CD4-positive, alpha-beta T cell treated with Interleukin-4 for 4 hours (primary cell): ENCODE data around the gene KHDC1.
A peak's percentile ranks its signal among the peaks of the same experiment; 100 is the strongest.
"Not testable (repeated sequence)": the region's sequence is repeated elsewhere in the genome, so short reads cannot be mapped to it uniquely, and the experiment has no call there.

Experiments used
- DNase-seq: peaks from one replicate; pipeline ENCODE4 v3.0.0-alpha.2; 2020

The KHDC1 gene

GRCh38 chr6:73262671-73263569 is at the start of gene KHDC1:
TSS of gene KHDC1 (minus strand) at chr6:73263196. CDS start at chr6:73242517, 20,679 bp downstream.
- peak; percentile 52 for DNase-seq

GRCh38 chr6:73310503-73310845 is 47.5 kb upstream of the KHDC1 start:
- DNase-seq, result not testable (repeated sequence)

GRCh38 chr6:73309785-73310502 is 46.9 kb upstream of the KHDC1 start:
- DNase-seq, result peak; percentile 57

- DNase-seq, result no peak
Observed at GRCh38 chr6:73309535-73309784, 46.5 kb upstream of the KHDC1 start.

- DNase-seq, result no peak
Observed at GRCh38 chr6:73308712-73309534, 45.9 kb upstream of the KHDC1 start.

- not testable (repeated sequence) for DNase-seq
Observed at GRCh38 chr6:73303773-73304172, 40.8 kb upstream of the KHDC1 start.

- no peak for DNase-seq
Observed at GRCh38 chr6:73302339-73302738, 39.3 kb upstream of the KHDC1 start.

GRCh38 chr6:73299151-73299971 is 36.4 kb upstream of the KHDC1 start:
- DNase-seq, result no peak

- DNase-seq, result no peak
Observed at GRCh38 chr6:73293331-73293730, 30.3 kb upstream of the KHDC1 start.

GRCh38 chr6:73290435-73290834 is 27.4 kb upstream of the KHDC1 start:
- no peak for DNase-seq

- DNase-seq, result no peak
Observed at GRCh38 chr6:73286752-73287151, 23.8 kb upstream of the KHDC1 start.

GRCh38 chr6:73285674-73286283 is 22.8 kb upstream of the KHDC1 start:
- no peak for DNase-seq

- DNase-seq, result no peak
Observed at GRCh38 chr6:73282871-73283270, 19.9 kb upstream of the KHDC1 start.

- DNase-seq, result not testable (repeated sequence)
Observed at GRCh38 chr6:73281684-73282083, 18.7 kb upstream of the KHDC1 start.

GRCh38 chr6:73269296-73269695 is 6.3 kb upstream of the KHDC1 start:
- DNase-seq, result not testable (repeated sequence)

- not testable (repeated sequence) for DNase-seq
Observed at GRCh38 chr6:73268896-73269295, 5.9 kb upstream of the KHDC1 start.

GRCh38 chr6:73264446-73264845 is 1.4 kb upstream of the KHDC1 start:
- no peak for DNase-seq

GRCh38 chr6:73263570-73263909 is 544 bp upstream of the KHDC1 start:
- DNase-seq, result no peak

GRCh38 chr6:73258721-73259120 is 4.3 kb downstream of the KHDC1 start:
- no peak for DNase-seq

- DNase-seq, result not testable (repeated sequence)
Observed at GRCh38 chr6:73254323-73254722, 8.7 kb downstream of the KHDC1 start.

- DNase-seq, result no peak
Observed at GRCh38 chr6:73252703-73253102, 10.3 kb downstream of the KHDC1 start.

- no peak for DNase-seq
Observed at GRCh38 chr6:73250016-73250415, 13.0 kb downstream of the KHDC1 start.
